Stimulated activated CD4-positive, alpha-beta T cell treated with anti-CD3 and anti-CD28 coated beads, Interleukin-2, amount 100 ng/mL, for 4 hours (primary cell): ENCODE measurements around the gene BCL3.
A peak's percentile ranks its signal among the peaks of the same experiment; 100 is the strongest.

Experiments
- DNase-seq: peaks from one replicate; pipeline ENCODE4 v3.0.0-alpha.2; 2020; ENCODE audit warnings: low read depth

BCL3 gene

DNA sequence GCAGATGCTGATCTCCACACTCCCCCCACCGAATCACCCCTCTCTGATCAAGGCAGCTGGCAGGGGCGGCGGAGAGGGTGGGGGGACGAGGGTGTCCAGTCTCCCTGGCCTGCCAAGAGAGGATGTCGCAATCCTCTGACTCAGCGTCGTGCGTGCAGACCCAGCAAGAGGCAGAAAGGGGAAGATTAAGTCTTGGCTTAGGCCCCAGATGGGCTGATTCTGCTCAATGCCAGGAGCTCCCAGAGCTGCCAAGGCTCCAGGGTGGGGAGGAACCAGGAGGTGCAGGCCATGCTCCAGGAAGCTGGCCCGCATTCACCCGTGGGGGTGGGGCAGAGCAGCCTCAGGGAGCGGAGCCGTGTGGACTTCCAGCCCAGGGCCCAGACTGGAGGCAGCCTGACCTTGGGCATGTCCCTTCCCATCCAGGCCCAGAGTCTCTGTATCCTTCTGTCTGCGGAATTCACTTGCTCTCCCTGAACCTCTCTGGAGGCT is 6.6 kb upstream of the BCL3 start:
- no peak for DNase-seq

DNA sequence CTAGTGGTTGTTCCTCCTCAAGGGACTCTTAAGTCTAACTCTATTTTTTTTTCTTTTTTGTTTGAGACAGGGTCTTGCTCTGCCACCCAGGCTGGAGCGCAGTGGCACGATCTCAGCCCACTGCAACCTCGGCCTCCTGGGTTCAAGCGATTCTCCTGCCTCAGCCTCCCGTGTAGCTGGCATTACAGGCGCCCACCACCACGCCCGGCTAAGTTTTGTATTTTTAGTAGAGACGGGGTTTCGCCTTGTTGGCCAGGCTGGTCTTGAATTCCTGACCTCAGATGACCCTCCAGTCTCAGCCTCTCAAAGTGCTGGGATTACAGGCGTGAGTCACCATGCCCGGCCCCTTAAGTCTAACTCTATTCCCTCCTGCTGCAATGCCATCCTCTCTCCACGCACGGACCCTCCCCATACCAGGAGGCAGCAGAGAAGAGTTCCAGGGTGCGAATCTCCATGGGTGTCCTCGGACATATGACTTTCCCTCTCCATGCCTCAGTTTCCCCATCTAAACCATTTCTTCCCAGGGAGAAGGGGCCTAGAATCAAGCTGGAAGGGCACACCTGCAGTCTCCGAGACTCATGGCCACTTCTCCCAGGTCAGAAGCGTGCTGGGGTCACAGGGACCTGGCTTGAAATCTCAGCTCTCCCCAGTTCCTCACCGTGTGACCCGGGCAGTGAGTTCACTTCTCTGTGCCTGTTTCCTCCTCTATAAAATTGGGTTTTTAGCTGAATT is 6.0 kb upstream of the BCL3 start:
- DNase-seq = no peak

- DNase-seq = no peak
Measured at GRCh38 chr19:44744871-44745332, 3.6 kb upstream of the BCL3 start.

GRCh38 chr19:44745341-44745831 is 3.1 kb upstream of the BCL3 start:
- no peak for DNase-seq

DNA sequence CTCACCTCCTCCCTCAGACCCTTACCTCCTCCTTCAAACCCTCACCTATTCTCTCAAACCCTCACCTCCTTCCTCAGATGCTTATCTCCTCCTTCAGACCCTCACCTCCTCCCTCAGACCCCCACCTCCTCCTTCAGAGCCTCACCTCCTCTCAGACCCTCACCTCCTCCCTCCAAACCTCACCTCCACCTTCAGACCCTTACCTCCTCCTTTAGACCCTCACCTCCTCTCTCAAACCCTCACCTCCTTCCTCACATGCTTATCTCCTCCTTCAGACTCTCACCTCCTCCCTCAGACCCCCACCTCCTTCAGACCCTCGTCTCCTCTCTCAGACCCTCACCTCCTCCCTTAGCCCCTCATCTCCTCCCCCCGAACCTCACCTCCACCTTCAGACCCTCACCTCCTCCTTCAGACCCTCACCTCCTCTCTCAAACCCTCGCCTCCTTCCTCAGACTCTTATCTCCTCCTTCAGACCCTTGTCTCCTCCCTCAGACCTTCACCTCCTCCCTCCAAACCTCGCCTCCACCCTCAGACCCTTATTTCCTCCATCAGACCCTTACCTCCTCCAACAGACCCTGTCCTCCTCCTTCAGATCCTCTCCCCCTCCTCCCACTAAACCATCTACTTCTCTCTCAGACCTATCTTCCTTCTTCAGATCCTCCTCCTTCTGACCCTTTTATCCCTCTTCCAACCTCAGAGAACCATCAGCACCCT is 2.5 kb upstream of the BCL3 start:
- DNase-seq = no peak

- DNase-seq = no peak
Measured at GRCh38 chr19:44746616-44746945, 1.9 kb upstream of the BCL3 start.

DNA sequence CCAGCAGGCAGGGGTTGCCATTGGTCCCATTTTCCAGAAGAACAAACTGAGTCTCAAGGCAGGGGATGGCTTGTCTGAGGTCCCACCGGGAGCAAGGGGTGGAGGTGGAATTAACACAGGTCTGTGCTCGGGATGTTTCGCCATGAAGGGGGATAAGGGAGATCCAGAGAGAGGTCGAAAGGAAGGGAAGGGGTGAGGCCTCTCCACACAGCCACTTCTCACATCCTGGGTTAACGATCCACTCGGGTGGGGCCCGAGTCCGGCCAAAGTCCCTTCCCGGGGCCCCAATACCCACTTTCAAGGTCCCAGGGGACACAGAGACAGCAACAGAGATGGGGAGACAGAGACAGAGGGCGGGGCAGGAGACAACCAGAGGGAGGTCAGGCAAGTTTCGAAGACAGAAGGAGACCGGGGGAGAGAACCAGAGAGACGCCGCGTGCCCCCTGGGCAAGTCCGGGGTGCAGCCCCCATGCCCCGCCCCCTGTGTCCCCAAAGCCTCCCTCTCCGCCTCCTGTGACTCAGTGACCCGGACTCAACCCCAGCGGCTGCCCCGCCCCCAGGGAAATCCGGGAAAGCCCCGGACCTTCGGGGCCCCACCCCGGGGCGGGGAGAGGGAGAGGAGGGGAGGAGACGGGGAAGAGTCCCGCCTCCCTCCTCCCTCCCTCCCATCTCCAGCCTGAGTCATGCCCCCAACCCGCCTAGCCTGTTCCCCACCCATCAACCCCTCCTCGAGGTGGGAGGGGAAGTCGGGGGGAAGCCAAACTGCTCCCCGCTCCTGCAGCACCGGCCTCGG is 1.4 kb upstream of the BCL3 start:
- peak; percentile 95 for DNase-seq

- DNase-seq = no peak
Measured at GRCh38 chr19:44747739-44748425, 626 bp upstream of the BCL3 start.

DNA sequence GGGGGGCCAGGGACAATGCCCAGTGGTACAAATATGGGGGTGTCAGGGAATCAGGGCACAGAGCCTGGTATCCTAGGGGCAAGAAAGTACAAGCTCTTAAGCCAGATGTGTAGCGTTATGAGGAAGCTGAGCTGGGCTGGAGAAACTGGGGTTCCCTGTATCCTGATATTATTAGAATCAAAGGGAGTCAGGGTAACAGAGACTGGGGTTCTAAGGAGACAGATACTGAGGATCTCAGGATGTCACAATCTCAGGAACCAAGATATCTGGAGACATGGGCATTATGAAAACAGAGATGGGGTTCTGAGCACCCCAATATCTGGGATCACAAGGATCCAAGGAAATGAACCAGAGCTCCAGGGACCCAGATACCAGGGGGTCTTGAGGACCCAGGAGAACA is 784 bp downstream of the BCL3 start:
- no peak for DNase-seq

- no peak for DNase-seq
Measured at GRCh38 chr19:44749994-44750393, 1.5 kb downstream of the BCL3 start.

DNA sequence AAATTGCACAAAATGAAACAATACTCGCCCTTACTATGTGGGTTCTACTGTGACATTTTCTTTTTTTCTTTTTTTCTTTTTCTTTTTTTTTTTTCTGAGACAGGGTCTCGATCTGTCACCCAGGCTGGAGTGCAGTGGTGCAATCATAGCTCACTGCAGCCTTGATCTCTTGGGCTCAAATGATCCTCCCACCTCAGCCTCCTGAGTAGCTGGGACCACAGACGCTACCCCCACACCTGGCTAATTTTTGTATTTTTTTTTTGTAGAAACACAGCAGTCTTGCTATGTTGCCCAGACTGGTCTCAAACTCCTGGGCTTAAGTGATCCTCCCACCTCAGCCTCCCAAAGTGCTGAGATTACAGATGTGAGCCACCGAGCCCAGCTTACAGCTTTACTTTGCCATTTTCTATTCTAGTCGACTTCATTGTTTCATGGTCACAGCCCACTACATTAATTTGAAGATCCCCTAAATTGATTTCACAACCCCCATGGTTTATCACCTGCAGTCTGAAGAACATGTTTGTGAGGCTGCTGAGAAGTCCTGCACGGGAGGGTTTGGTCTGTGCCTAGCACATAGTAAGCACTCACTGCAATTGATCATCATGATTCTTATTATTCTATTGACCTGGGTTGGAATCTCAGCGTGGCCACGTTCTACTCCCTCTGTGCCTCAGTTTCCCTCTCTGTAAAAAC is 3.8 kb downstream of the BCL3 start:
- DNase-seq = no peak

DNA sequence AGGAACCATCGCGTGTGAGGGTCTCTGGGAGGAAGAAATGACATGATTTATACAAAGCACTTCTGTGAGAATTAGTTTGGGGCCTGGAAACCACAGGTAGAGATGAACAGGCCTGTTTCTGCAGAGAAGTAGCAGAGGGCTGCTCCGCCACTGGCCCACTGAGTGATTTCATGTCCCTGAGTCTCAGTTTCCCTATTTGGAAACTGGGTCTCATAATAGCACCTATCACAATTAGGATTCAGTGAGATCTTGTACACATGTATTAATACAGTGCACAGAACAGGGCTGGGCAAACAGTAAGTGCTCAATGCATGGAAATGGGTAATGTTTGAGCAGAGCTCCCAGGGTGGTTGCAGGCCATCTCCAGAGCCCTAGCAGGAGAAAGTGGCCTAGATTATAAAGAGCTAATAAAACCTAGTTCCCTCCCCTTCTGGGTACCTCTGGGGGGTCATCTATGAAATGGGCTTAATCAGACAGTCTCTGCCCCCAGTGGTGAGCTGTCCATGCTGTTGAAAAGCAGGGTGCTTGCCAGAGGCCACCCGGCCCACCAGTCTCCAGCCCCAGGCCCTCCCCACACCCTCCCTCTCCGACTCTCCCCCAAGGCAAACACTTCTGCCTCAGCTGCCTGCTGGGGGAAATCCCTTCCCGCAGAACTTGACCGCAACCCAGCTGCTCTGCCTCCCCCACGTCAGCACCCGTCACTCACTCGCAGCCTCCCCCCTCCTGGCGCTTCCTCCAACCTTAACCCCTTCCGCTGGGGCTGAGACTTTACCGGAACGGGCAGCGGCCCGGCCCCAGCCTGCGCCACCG is 4.5 kb downstream of the BCL3 start:
- DNase-seq = peak; percentile 92

GRCh38 chr19:44753626-44753931 is 5.1 kb downstream of the BCL3 start:
- no peak for DNase-seq

- DNase-seq = peak; percentile 70
Measured at GRCh38 chr19:44753932-44754749, 5.6 kb downstream of the BCL3 start.

DNA sequence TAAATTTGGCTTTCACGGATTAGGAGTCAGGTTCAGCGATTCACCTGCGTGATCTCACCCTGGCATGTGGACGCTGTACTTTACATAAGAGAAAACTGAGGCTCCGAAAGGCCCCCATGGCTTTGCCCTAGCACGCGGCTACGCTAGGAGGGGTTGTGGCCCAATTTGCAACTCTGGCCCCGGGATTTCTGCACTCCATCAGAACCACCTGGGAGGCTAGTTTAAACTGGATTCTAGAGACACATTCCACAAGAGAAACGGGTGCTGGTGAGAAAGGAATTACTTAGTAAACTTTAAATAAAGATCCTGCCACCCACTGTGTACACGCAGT is 6.2 kb downstream of the BCL3 start:
- no peak for DNase-seq

DNA sequence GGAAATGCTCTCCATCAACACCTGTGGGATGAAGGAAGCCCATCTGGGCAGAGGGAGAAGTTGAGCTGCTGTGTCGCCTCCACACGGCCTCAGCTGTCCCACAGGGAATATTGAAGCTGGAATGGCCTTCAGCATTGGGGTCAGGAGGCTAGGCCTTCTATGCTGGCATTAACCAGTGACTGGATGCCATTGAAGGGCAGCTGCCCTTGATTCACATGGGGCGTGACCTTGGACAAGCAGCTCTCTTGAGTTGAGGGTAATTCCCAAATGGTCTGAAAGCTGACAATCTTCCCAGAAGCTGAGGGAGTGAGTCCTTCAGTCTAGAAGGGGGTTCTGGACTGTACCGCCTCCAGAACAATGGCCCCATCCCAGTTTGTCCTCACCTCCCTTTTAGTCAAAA is 6.7 kb downstream of the BCL3 start:
- no peak for DNase-seq

DNA sequence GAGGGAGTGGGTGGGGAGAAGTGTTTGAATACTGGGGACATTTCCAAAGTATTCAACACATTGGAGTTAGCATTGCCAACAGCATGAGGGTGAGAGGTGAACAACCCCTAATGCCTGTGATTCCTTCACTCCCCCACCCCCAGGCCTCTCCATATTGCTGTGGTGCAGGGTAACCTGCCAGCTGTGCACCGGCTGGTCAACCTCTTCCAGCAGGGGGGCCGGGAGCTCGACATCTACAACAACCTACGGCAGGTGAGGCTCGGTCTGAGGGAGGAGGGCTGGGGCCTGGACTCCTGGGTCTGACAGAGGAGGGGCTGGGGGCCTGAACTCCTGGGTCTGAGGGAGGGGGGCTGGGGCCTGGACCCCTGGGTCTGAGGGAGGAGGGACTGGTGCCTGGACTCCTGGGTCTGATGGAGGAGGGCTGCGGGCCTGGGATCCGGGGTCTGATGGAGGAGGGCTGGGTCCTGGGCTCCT is 7.6 kb downstream of the BCL3 start:
- no peak for DNase-seq

- no peak for DNase-seq
Measured at GRCh38 chr19:44757057-44757734, 8.7 kb downstream of the BCL3 start.
